Measurements from ENCODE around the gene BMP8B.

Gene BMP8B

GRCh38 chr1:39707506-39707905 is 81.2 kb downstream of the BMP8B start:
- H3K27ac ChIP-seq = no peak overlapping the region
- TF ChIP-seq ZFX (IDR thresholded peaks at IDR 0.05; ENCODE audit: borderline replicate concordance) (no peak), CTCF (IDR thresholded peaks at IDR 0.05) (no peak)

All from 22Rv1 (cell line).